GM18519 (cell line): ENCODE results near the gene RAP2A.
A peak's percentile ranks its signal among the peaks of the same experiment; 100 is the strongest.

Experiments
- ATAC-seq: cut with Tn5 transposase; IDR thresholded peaks from one replicate; pipeline ENCODE4 v1.9.1; 2021; ENCODE audit warnings: mild to moderate bottlenecking, moderate library complexity; ENCODE audit not compliant: unreplicated experiment, low FRiP score

RAP2A gene

GRCh38 chr13:97445522-97446187, 11.7 kb downstream of the RAP2A start:
- no peak for ATAC-seq

- ATAC-seq, result no peak
These were observed 12.5 kb downstream of the RAP2A start for GRCh38 chr13:97446448-97446847.

- ATAC-seq, result no peak
These were observed 14.7 kb downstream of the RAP2A start for GRCh38 chr13:97448503-97449251.

- ATAC-seq, result no peak
These were observed 20.7 kb downstream of the RAP2A start for GRCh38 chr13:97454699-97455098.

GRCh38 chr13:97456047-97456446, 22.1 kb downstream of the RAP2A start:
- no peak for ATAC-seq

- ATAC-seq, result no peak
These were observed 25.3 kb downstream of the RAP2A start for GRCh38 chr13:97459215-97459777.

DNA sequence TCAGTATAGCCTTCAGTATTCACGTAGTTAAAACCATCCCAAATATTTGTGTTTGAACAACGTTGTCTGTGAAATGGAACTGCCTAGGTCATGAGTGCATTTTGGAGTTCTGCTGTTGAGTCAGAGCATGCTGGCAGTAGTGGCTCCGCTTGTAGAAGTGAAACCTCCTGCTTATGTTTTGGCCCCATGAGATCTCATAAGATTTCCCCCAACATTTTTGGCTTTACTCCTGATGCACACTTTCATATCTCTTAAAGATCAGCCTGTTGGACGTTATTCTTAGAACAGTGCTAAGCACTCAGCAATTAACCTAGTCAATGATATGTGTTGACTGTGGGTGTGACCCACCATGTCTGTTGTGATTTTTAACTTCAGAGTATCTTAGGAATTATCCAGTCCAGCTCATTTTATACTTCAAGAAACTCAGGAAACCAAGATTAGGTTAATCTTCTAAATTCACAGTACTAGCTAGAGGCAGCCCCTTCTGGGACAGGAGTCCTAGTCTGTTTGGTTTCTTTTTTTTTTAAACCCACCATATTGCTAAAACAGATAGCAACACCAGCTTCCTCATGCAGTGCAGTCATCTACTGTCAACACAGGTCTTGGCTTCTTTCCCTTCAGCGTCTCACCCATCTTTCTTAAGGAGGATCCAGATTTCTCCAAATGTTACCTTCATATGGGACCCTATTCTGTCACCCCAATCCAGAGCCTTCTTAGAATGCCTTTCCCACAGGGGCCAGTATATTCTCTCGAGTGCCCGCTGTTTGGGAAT, 26.2 kb downstream of the RAP2A start:
- peak; percentile 91 for ATAC-seq

DNA sequence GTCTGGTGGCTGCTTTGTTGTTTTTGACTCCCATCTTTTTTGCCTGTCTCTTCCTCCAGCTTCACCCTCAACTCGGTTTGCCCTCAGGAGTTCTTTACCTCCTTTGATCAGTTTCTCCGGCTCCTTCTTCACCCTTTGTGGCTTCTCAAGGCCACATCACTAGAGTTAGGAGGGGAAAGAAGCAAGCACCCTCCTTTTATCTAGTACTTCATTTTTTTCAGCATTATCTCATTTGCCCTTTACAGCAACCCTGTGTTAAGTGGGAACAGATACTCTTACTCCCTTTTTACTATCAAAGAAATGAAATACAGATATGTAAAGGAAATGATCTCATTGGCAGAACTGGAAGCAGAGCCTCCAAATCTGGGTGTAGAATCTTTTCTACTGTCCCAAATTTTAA, 26.9 kb downstream of the RAP2A start:
- ATAC-seq, result no peak

DNA sequence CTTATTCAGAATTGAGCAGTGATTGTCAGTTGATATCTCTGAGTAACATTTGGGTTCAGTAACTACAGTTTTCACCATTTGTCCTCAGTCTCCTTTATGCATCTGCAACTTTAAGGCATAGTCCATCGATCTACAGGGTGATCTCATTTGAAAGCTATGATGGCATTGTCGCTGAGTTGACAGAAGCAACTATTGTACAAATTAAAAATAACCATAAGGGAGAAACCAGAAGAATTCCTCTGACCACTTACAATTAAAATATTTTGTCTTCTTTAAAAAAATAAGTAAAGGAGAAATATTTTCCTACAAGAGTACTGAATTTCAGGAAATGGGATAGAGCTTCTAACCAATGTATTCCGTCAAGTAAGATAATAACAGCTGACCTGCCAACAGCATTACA, 30.6 kb downstream of the RAP2A start:
- ATAC-seq, result no peak

DNA sequence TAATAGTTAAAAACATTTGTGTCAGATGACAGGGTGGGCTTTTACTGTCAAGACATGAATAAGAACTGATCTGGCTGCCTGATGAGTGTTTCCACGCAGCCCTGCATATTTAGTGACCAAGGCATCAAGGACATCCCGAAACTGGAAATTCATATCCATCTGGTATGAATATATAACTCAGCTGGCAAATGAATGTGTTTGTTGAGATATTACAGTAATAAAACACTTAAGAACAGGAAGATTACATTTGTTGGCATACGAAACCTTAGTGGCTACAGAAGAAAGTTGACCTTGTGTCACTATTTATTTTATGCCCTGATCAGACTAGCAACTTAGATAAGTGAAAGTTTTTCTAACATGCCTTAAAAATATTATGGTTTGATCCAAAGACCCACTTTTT, 32.8 kb downstream of the RAP2A start:
- ATAC-seq, result no peak

DNA sequence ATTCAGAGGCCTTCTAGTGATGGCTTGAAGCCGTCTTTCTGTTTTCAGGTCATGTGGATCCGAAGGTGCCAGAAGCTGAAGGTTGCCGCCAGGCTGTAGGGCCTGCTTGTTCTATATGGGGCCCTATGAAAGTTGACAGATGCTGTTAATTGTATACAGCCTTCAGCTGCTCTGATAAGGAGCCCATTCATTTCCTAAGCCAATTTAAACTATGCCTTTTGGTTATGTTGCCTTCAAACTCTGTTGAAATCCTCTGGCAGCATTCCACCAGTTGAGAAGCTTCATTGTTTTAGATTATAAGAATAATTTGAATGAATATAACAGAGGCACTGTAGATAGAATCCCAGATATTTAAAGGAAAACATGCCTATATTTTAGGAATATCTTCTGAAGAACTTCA, 34.4 kb downstream of the RAP2A start:
- ATAC-seq, result no peak

GRCh38 chr13:97471711-97472110, 37.7 kb downstream of the RAP2A start:
- no peak for ATAC-seq

- ATAC-seq, result no peak
These were observed 40.5 kb downstream of the RAP2A start for GRCh38 chr13:97474349-97474980.

DNA sequence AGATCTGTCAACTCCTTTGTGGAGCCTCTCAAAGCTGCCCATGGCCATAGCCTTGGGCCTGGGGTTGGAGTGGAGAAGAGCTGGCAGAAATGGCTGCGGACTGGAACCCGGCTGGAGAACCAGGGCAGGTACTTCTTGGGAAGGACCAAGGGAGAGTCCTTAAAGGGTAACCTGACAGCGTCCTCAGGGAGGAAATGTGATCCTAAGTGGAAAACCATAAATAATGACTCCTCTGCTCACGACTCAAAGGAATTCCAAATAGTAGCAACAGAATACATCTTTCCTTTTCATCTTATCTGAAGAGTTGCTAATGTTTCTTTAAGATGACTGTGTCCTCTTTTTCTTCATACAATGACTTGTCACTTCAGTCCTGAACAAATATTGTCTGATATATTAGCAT, 41.0 kb downstream of the RAP2A start:
- ATAC-seq, result no peak

DNA sequence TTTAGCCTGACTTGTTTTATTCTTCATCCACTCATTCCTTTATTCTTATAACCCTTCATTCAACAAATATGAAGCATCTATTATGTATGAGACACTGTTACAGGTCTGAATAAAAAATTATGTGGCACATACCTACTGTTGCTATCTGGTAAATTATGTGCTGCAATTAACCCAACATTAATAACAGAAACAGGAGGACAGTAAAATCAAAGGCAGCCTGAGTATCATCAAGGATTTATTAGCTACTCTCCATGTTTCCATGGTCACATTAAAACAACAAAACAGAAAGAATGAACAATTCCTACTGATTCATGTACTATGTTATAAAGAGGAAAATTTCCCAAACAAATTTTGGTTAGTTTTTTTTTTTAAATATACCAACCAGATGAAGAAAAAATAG, 43.9 kb downstream of the RAP2A start:
- no peak for ATAC-seq

DNA sequence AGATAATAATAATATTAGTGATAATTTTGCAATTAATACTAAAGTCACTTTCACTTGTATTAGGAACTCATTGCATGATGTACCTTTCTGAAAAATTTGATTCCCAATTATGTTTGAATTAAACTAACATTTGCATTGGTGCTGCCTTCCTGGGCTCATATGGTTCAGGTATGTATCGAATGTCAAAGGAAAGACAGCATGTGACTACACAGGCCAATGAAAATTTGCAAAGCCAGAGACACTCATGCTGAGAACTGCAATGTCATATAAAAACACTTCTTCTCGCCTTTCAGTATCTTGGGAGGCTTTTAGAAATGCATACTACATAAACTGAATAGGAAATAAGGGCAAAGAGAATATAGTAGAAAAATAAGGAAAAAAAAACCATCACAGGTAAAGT, 44.3 kb downstream of the RAP2A start:
- ATAC-seq, result no peak

GRCh38 chr13:97483465-97483864, 49.5 kb downstream of the RAP2A start:
- ATAC-seq, result no peak

- no peak for ATAC-seq
These were observed 50.3 kb downstream of the RAP2A start for GRCh38 chr13:97484301-97484700.

DNA sequence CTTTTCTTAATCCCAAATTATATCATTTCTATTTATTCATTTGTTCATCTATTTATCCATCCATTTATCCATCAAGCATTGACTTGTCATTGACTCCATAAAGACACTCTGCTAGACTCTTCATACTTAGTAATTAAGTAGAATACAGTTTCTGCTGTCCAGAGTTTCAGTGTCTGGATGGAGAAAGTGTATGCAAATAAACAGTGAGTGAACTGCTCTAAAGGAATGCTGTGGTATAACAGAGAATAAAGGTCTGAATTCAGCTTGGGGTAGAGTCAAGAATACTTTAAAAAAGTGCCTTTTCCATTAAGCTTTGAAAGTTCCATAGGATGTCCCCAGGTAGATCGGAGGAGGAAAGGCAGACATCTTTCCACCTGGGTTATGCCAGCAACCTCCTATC, 51.4 kb downstream of the RAP2A start:
- ATAC-seq, result no peak

DNA sequence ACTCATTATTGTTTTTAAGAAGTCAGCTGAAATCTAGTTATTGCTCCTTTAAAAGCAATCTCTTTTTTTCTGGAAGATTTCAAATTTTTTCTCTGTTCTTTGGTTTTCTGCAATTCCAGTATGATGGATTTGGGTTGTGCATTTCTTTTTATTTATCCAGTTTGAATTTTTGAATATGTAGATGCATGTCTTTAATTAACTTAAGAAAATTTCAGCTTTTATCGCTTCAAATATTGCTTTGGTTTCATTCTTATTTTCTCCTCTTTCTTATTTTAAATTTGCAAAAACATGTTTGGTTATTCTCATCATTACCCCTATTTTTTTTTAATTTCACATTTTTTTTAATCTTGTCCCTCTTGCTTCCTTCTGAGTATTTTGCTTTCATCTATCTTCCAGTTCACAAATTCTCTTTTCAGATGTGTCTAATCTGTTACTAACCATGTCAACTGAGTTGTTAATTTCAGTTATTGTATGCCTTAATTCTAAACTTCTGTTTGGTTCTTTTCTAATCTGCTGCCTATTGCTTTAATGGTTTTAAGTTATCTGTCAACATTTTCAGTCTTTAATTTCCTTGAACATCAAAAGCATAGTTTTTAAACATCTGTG, 56.8 kb downstream of the RAP2A start:
- ATAC-seq, result no peak
